Kidney (tissue), 14 donors: Measurements from ENCODE around the gene GABRB1. TPM values are rescaled to one million over a fixed set of nuclear protein-coding genes. Genes with fewer than 3 reads are reported as not detected.

Source experiments
- DNase-seq, 5 donors: peaks; one replicate each; pipeline ENCODE4 v3.0.0-alpha.2; 2013 to 2020
- FAIRE-seq: peaks from 2 replicates; lab custom pipeline; 2012; peaks lifted over from hg19 to GRCh38; lab: Jason Lieb, UNC
- H3K27ac ChIP-seq, 2 donors: one replicate each; pipeline ENCODE4 v1.7.0; 2013; ENCODE audit warnings: low read depth in 2 of 2, low read length in 2 of 2, inconsistent platforms in 1 of 2
- H3K27me3 ChIP-seq: one replicate; pipeline ENCODE4 v1.7.1; 2013; ENCODE audit warnings: low read length, inconsistent platforms; ENCODE audit not compliant: control insufficient read depth, insufficient read depth
- H3K36me3 ChIP-seq, 3 donors: one replicate each; pipeline versions ENCODE4 v1.7.0 to v1.7.1; 2013; ENCODE audit warnings: low read length in 3 of 3, control low read depth in 1 of 3, inconsistent platforms in 1 of 3; ENCODE audit not compliant: insufficient read depth in 3 of 3, control insufficient read depth in 2 of 3
- H3K4me1 ChIP-seq, 3 donors: one replicate each; pipeline versions ENCODE4 v1.7.0 to v1.7.1; 2013; ENCODE audit warnings: low read length in 3 of 3, inconsistent platforms in 1 of 3, low read depth in 1 of 3; ENCODE audit not compliant: control insufficient read depth in 2 of 3, insufficient read depth in 2 of 3
- H3K4me3 ChIP-seq, 3 donors: one replicate each; pipeline versions ENCODE4 v1.7.0 to v1.8.1; 2013; ENCODE audit warnings: low read length in 3 of 3, control low read depth in 1 of 3, inconsistent platforms in 1 of 3
- H3K9ac ChIP-seq, 3 donors: one replicate each; pipeline versions ENCODE4 v1.7.0 to v1.7.1; 2013; ENCODE audit warnings: low read length in 3 of 3, control low read depth in 1 of 3, inconsistent platforms in 1 of 3
- H3K9me3 ChIP-seq, 3 donors: one replicate each; pipeline versions ENCODE4 v1.7.0 to v1.7.1; 2013; ENCODE audit warnings: low read length in 3 of 3, control low read depth in 1 of 3, inconsistent platforms in 1 of 3; ENCODE audit not compliant: control insufficient read depth in 2 of 3, insufficient read depth in 1 of 3
- intact Hi-C: fragments of 100-400 bp; cut with DNase I; formaldehyde crosslinking; loops from one replicate; pipeline ENCODE4 v1.11.1; 2022
- polyA plus RNA-seq: library from polyadenylated mRNA; stranded (reverse); fragments of 350-450 nt; fragmentation: Illumina TruSeq; extraction: RNeasy Lipid Tissue Mini Kit (QIAGEN cat#74804); gene quantifications from one replicate; pipeline ENCODE4 v1.2.3, GENCODE V29; 2014; ENCODE audit warnings: low read depth, low replicate concordance; ENCODE audit not compliant: insufficient read depth
- total RNA-seq: library from RNA; stranded (reverse); fragmentation: NEBNext Ultra II Directional; extraction: Animal tissue kit (Norgen Biotek cat#: 25700); gene quantifications from one replicate; pipeline ENCODE4 v1.2.1, GENCODE V29; 2021
- TF ChIP-seq, protein P1 (sequence below): IDR thresholded peaks from 3 replicates; pipeline ENCODE4 v1.5.1; 2012; ENCODE audit warnings: mild to moderate bottlenecking, moderate library complexity, borderline replicate concordance; ENCODE audit not compliant: insufficient read depth; ENCODE audit errors: extremely low read depth
- donor health status: control.
- donor health status: control.
- donor health status: control.
- donor health status: control.
- donor health status: control.
- donor health status: DM: yes; HTN: yes; CAD: no.
- donor health status: Normal renal cell carcinoma (clear cell type).

The GABRB1 gene
- total and polyA plus RNA-seq, 2 donors from 2014 or later, result 0.79 to 0.82 TPM

DNA sequence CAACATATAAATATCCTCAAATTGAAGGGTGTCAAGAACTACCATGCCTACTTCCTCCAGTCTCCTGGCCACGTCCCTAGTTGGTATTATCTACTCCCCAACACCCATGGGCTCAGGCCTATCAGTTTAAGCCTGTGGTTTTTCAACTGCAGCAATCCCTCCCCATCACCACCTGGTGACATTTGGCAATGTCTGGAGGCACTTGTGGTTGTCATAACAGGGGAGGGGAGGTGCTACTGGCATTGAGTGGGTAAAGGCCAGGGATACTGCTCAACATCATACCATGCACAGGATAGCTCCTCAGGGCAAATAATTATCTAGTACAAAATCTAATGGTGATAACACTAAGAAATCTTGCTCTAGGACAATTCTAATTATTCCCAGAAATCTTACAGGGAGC lies 336.8 kb downstream of the GABRB1 start:
- no peak for DNase-seq
- TF ChIP-seq, protein P1, sequence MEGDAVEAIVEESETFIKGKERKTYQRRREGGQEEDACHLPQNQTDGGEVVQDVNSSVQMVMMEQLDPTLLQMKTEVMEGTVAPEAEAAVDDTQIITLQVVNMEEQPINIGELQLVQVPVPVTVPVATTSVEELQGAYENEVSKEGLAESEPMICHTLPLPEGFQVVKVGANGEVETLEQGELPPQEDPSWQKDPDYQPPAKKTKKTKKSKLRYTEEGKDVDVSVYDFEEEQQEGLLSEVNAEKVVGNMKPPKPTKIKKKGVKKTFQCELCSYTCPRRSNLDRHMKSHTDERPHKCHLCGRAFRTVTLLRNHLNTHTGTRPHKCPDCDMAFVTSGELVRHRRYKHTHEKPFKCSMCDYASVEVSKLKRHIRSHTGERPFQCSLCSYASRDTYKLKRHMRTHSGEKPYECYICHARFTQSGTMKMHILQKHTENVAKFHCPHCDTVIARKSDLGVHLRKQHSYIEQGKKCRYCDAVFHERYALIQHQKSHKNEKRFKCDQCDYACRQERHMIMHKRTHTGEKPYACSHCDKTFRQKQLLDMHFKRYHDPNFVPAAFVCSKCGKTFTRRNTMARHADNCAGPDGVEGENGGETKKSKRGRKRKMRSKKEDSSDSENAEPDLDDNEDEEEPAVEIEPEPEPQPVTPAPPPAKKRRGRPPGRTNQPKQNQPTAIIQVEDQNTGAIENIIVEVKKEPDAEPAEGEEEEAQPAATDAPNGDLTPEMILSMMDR, result no peak
- no peak overlapping the region for H3K4me3 ChIP-seq
- FAIRE-seq, result no peak
- no peaks in the 10 kb centered on the region for H3K9me3 ChIP-seq
- H3K4me1 ChIP-seq, result no peaks in the 10 kb centered on the region
- intact Hi-C loops, result no loop called here
- H3K9ac ChIP-seq, result no peak overlapping the region
- no peaks in the 10 kb centered on the region for H3K36me3 ChIP-seq
- no peaks in the 10 kb centered on the region for H3K27me3 ChIP-seq
- H3K27ac ChIP-seq, result no peak overlapping the region

DNA sequence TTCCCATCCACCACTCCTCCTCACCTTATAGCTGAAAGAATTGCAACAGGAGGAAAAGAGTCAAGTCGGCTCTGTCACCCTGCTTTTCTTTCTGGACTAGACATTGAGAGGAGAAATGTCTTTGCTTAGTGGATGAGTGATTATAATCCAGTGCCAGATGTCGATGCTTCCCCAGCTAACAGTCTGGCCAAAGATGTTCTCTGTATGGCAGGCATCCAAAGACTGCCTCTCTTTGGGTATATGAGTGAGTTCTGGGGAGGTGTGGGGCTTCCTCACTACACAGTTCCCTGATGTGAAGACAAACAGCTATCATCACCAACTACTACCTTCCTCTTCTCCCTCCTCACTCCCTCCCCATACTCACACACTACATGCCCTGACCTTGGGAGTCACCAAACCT lies 341.2 kb downstream of the GABRB1 start:
- Histone ChIP-seq H3K36me3 (no peaks in the 10 kb centered on the region), H3K9me3 (no peaks in the 10 kb centered on the region), H3K9ac (no peak overlapping the region), H3K27me3 (no peaks in the 10 kb centered on the region), H3K27ac (no peak overlapping the region), H3K4me3 (no peak overlapping the region), H3K4me1 (no peaks in the 10 kb centered on the region)
- DNase-seq (no peak), FAIRE-seq (no peak)
- intact Hi-C loops, result no loop called here
- TF ChIP-seq, protein P1, result no peak

DNA sequence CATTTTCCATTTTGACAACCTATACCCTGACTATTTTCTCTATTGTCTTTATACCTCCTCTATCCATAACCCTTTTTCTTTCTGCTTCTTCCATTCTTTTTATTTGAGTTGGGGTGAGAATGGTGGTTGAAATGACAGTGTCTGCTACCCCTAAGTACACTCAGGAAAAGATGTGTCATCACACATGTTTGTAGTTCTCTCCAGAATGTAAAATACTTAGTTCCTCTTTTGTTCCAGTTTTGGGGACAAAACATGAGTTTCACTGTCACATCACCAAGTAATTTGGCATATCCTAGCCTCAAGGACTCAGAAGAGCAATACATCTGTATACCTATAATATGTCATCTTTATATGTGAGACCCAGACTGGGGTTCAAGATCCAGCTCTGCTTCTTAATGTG lies 341.8 kb downstream of the GABRB1 start:
- Histone ChIP-seq H3K36me3 (no peaks in the 10 kb centered on the region), H3K4me1 (no peaks in the 10 kb centered on the region), H3K27me3 (no peaks in the 10 kb centered on the region), H3K4me3 (no peak overlapping the region), H3K27ac (no peak overlapping the region), H3K9ac (no peak overlapping the region), H3K9me3 (no peaks in the 10 kb centered on the region)
- TF ChIP-seq, protein P1, result no peak
- FAIRE-seq (no peak), DNase-seq (no peak)
- intact Hi-C loops, result no loop called here

DNA sequence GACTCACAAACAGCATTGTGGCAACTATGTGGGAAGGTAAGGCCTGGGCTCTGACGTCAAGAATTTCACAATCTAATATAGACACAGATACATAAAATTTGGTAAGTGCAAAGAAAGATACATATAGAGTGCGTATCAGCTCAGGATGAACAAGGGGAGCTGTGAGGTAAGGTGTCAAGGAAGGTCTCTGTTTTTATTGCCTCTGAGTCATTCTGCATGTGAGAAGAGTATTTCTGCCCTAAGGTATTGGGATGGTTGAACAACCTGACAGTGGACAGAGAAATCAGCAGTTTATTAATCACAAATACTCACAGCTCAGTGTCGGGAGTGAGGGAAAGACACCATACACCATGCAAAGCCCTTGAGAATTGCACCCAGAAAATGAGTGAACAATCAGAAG lies 342.3 kb downstream of the GABRB1 start:
- FAIRE-seq, result no peak
- DNase-seq, result no peak
- intact Hi-C loops, result no loop called here

More for the DNA sequence above, 342.3 kb downstream of the GABRB1 start:
- Histone ChIP-seq H3K9ac (no peak overlapping the region), H3K27me3 (no peaks in the 10 kb centered on the region), H3K27ac (no peak overlapping the region), H3K9me3 (no peaks in the 10 kb centered on the region), H3K4me1 (no peaks in the 10 kb centered on the region), H3K4me3 (no peak overlapping the region), H3K36me3 (no peaks in the 10 kb centered on the region)
- TF ChIP-seq, protein P1, result no peak
